T-helper 1 cell treated with Interleukin-12 subunit alpha and Interleukin-12 subunit beta and Interleukin-4 antibody, amounts not matched to agents 30 ng/mL and 1 ng/mL, for 36 hours (primary cell): ENCODE data around the gene IFNGR2. TPM values are rescaled to one million over a fixed set of nuclear protein-coding genes. Genes with fewer than 3 reads are reported as not detected.

ENCODE experiments used
- intact Hi-C: fragments of 100-400 bp; cut with micrococcal nuclease; formaldehyde crosslinking; loops from one replicate; pipeline ENCODE4 v1.15.1; 2024
- total RNA-seq: library from RNA; stranded (reverse); gene quantifications from 2 replicates; pipeline ENCODE4 v1.2.3, GENCODE V29; 2022

Gene IFNGR2
- total RNA-seq, 1 donor from 2014 or later: 4.1 TPM

DNA sequence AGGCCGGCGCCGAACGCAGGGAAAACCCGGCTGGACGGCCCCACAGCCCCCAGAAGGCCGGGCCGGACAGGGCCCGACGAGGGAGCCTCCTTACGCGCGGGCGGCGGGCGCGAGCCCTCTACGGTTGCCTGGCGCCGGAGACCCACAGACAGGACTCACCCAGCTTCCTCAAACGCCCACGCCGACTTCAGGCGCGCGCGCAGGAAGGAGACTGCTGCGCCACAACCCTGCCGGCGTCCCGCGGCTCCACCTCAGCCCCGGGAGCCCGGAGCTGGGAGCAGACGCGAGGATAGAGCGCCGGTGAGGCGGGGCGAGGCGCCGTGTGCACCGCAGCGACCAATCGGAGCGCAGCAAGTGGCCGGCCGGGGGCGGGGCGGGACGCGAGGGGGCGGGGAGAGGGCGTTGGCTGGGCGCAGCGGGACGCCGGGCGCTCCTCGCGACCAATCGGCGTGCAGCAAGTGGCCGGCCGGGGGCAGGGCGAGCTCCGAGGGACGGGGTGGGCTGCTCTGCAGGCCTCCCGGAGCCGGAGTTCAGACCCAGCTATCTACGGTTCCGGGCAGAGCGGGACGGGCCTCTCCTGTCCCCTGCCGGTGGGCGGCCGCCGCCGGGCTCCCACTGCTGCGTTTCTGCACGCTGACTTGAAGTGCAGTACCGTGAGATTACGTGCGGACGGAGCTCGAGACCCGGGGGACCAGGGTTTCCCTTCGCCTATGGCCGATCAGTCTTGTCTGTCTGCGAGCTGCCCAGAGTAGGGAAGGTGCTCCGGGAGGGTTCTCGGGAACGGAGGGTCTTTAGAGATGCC lies 76.7 kb downstream of the IFNGR2 start, which contains the start of gene TMEM50B:
Gene TMEM50B, minus strand, starts transcription at position 296 of the 802 bp plus-strand sequence. CDS start 11,089 bp downstream, outside the sequence.
- intact Hi-C loops: loop anchor here (1.0 to 5.0 kb wide), 12 partner anchors 11 to 1201 kb away; partner anchors contain the start of genes DNAJC28, DONSON, GART and IFNAR1

DNA sequence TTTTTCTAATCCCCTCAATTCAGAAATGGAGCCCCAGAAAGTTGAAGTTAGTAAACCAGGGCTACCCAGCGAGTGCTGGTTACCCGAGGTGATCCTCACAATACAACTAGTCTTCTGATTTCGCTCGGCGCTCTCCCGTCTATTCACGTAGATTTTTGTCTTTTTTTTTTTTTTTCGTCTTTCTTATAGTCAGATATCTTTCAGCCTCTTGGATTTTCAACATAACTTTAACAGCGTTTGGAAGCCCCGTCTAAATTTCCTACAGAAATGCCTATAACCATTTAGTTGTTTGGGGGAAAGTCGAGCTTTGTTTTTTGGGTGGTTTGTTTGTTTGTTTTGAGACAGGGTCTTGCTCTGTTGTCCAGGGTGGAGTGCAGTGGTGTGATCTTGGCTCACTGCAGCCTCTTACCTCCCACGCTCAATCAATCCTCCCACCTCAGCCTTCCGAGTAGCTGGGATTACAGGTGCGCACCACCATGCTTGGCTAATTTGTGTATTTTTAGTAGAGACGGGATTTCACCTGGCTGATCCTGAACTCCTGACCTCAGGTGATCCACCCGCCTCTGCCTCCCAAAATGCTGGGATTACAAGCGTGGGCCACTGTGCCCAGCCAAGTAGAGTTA lies 77.4 kb downstream of the IFNGR2 start:
- intact Hi-C loops: loop anchor here (1.0 kb wide), 5 partner anchors 11 to 162 kb away; partner anchors contain the start of genes DNAJC28, DONSON, GART and IFNAR1

DNA sequence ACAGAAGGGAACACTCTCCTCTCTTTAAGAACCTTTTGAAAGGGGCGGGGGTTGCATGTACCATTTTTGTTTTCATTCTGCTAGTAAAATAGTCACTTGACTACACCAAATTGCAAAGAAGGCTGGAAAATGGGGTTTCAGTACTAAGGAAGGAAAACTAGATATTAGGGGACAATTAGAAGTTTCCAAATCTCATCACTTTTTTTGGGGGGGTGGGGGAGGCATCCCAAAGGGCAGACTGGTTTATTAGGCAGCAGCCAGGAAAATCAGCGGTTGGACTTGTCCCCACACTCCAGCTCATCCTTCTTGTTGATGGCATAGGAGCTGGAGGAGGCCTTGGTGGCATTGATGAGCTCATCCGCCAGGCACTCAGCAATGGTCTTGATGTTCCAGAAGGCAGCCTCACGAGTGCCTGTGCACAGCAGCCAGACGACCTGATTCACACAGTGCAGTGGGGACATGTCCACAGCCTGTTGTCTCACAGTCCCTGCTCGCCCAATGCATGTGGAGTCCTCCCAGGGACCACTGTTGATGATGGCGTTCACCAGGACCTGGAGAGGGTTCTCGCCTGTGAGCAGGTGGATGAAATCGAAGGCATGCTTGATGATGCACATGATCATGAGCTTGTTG lies 78.2 kb downstream of the IFNGR2 start:
- intact Hi-C loops: no loop called here

Other genes with a start within 250 kb of the IFNGR2 start
- gene IFNAR2, start 173.5 kb upstream of the IFNGR2 start, total RNA-seq: 47.1 and 52.4 TPM in 2 replicates
- 33.9 and 35.7 TPM in 2 replicates for gene IL10RB, start 137.0 kb upstream of the IFNGR2 start, total RNA-seq
- gene IFNAR1, start 78.4 kb upstream of the IFNGR2 start, total RNA-seq: 30.3 and 34.7 TPM in 2 replicates
- gene TMEM50B, start 76.6 kb downstream of the IFNGR2 start, total RNA-seq: 34.5 and 37.8 TPM in 2 replicates
- gene DNAJC28, start 88.3 kb downstream of the IFNGR2 start, total RNA-seq: 0.15 and 0.17 TPM in 2 replicates
- 110 and 115 TPM in 2 replicates for gene GART, start 138.7 kb downstream of the IFNGR2 start, total RNA-seq
- gene SON, start 139.6 kb downstream of the IFNGR2 start, total RNA-seq: 341 and 345 TPM in 2 replicates
- gene DONSON, start 185.3 kb downstream of the IFNGR2 start, total RNA-seq: 29.5 and 31.5 TPM in 2 replicates
- 25.9 and 34.6 TPM in 2 replicates for gene CRYZL1, start 238.3 kb downstream of the IFNGR2 start, total RNA-seq
- 2.3 and 2.4 TPM in 2 replicates for gene ITSN1, start 239.1 kb downstream of the IFNGR2 start, total RNA-seq